HCT116 (cell line): ENCODE data around the gene LRRC43.

Experiments
- POLR2AphosphoS5 ChIP-seq: IDR thresholded peaks from 2 replicates; pipeline ENCODE4 v1.6.1; 2011; ENCODE audit warnings: mild to moderate bottlenecking, low read depth, low read length, moderate library complexity
- SIN3A ChIP-seq: IDR thresholded peaks from 2 replicates; pipeline ENCODE4 v1.6.1; 2012; ENCODE audit warnings: low read depth
- YY1 ChIP-seq: IDR thresholded peaks from 2 replicates; pipeline ENCODE4 v1.6.1; 2011; ENCODE audit warnings: low read length, low read depth, moderate library complexity, mild to moderate bottlenecking; ENCODE audit not compliant: insufficient replicate concordance; ENCODE audit errors: extremely low read depth
- TF ChIP-seq, protein P1 (sequence below), 3 experiments: fragments of 200-600 bp in 1 of 3; sonication (generic) in 1 of 3; IDR thresholded peaks in 2 of 3; conservative IDR thresholded peaks in 1 of 3; 2 replicates each; pipeline ENCODE4 v1.5.1; 2012 to 2017; ENCODE audit warnings: low read depth in 2 of 3, low read length in 2 of 3, antibody characterized with exemption in 1 of 3, borderline replicate concordance in 1 of 3, control low read depth in 1 of 3, mild to moderate bottlenecking in 1 of 3, mixed read lengths in 1 of 3, mixed run types in 1 of 3, moderate library complexity in 1 of 3; ENCODE audit not compliant: insufficient read depth in 1 of 3

DNA sequence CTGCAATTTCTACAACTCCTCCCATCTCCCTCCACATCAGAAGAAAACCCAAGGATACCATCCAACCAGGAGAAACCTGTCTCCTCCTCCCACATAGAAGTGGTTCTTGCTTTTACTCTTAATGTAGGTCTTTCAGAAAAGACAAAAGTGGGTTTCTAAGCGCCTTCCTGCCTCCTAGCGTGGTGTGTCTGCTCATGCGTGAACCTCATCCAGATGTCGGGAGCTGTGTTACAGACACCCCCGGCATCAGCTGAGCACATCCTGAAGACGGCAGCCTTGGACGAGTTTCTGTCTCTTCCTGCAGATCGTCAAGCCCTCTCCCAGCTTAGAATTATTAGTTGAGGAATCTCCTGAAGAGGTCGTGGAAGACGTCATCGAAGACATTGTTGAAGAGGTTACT, 9.5 kb downstream of the LRRC43 start:
- TF ChIP-seq, protein P1, sequence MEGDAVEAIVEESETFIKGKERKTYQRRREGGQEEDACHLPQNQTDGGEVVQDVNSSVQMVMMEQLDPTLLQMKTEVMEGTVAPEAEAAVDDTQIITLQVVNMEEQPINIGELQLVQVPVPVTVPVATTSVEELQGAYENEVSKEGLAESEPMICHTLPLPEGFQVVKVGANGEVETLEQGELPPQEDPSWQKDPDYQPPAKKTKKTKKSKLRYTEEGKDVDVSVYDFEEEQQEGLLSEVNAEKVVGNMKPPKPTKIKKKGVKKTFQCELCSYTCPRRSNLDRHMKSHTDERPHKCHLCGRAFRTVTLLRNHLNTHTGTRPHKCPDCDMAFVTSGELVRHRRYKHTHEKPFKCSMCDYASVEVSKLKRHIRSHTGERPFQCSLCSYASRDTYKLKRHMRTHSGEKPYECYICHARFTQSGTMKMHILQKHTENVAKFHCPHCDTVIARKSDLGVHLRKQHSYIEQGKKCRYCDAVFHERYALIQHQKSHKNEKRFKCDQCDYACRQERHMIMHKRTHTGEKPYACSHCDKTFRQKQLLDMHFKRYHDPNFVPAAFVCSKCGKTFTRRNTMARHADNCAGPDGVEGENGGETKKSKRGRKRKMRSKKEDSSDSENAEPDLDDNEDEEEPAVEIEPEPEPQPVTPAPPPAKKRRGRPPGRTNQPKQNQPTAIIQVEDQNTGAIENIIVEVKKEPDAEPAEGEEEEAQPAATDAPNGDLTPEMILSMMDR (IDR thresholded peaks at IDR 0.05 in 2 of 3, conservative IDR thresholded peaks at IDR 0.05 in 1 of 3; ENCODE audit: borderline replicate concordance in 1 of 3, insufficient read depth in 1 of 3, low read depth in 2 of 3, low read length in 2 of 3): no peak
- TF ChIP-seq SIN3A: no peak
- no peak for TF ChIP-seq POLR2AphosphoS5
- TF ChIP-seq YY1: no peak
